Neuron (in vitro differentiated cells): ENCODE data around the gene SIGLEC12.
"Not testable (repeated sequence)": the region's sequence is repeated elsewhere in the genome, so short reads cannot be mapped to it uniquely, and the experiment has no call there.

Experiments
- H2AFZ ChIP-seq: one replicate; pipeline ENCODE4 v1.6.1; 2013; ENCODE audit warnings: low read depth, mild to moderate bottlenecking, inconsistent platforms, low read length, moderate library complexity
- H3K27me3 ChIP-seq: one replicate; pipeline ENCODE4 v1.6.1; 2013; ENCODE audit warnings: low read length; ENCODE audit not compliant: insufficient read depth
- H3K36me3 ChIP-seq: one replicate; pipeline ENCODE4 v1.6.1; 2013; ENCODE audit warnings: low read length; ENCODE audit not compliant: insufficient read depth
- H3K4me1 ChIP-seq: one replicate; pipeline ENCODE4 v1.6.1; 2013; ENCODE audit warnings: low read length; ENCODE audit not compliant: insufficient read depth
- H3K4me3 ChIP-seq: 2 replicates; pipeline ENCODE4 v1.5.1; 2013; ENCODE audit warnings: mild to moderate bottlenecking, low read length, moderate library complexity
- H3K9me3 ChIP-seq: one replicate; pipeline ENCODE4 v1.6.1; 2013; ENCODE audit warnings: low read length

SIGLEC12 gene

DNA sequence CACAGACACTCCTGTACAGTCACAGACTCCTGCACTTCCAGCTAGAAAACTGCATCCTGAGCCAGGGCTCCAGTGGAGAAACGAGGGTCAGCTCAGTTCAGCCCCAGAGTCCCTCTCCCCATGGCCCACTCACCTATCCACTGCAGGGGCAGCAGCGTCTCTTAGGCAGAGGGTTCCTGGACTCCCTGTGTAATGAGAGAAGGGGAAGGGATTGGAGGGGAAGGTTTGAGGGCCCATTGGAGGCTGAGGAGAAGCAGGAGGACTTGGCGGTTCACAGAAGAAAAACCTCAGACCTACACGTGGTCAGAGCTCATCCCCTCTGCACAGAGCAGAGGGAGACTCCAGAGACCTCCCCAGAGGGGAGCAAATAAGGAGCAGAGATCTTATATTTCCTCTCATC is 32.4 kb downstream of the SIGLEC12 start:
- Histone ChIP-seq H3K4me1 (no peaks in the 10 kb centered on the region), H3K36me3 (no peaks in the 10 kb centered on the region), H3K4me3 (no peak overlapping the region), H3K9me3 (no peaks in the 10 kb centered on the region), H3K27me3 (peaks cover 3% of the 10 kb centered on the region), H2AFZ (no peak overlapping the region)

GRCh38 chr19:51468545-51468920 is 33.1 kb downstream of the SIGLEC12 start:
- peaks cover 3% of the 10 kb centered on the region for H3K27me3 ChIP-seq
- H3K4me1 ChIP-seq = no peaks in the 10 kb centered on the region

GRCh38 chr19:51467864-51468544 is 33.6 kb downstream of the SIGLEC12 start:
- no peak overlapping the region for H2AFZ ChIP-seq
- H3K4me3 ChIP-seq = no peak overlapping the region
- H3K9me3 ChIP-seq = no peaks in the 10 kb centered on the region
- H3K36me3 ChIP-seq = no peaks in the 10 kb centered on the region
- H3K4me1 ChIP-seq = no peaks in the 10 kb centered on the region
- H3K27me3 ChIP-seq = peaks cover 5% of the 10 kb centered on the region

More at GRCh38 chr19:51468545-51468920, 33.1 kb downstream of the SIGLEC12 start:
- no peaks in the 10 kb centered on the region for H3K9me3 ChIP-seq
- no peak overlapping the region for H2AFZ ChIP-seq
- no peak overlapping the region for H3K4me3 ChIP-seq
- no peaks in the 10 kb centered on the region for H3K36me3 ChIP-seq

DNA sequence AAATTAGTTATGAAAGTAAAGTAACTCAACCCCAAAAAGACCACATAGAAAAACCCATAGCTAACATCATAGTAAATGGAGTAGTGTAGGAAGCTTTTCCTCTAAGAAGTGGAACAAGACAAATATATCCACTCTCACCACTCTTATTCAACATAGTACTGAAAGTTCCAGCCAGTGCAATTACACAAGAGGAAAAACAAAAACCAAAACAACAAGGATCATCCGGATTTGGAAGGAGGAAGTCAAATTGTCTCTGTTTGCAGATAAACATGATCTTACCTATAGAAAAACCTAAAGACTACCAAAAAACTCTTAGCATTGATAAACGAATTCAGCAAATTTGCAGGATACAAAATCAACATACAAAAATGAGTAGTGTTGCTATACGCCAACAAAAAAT is 34.9 kb downstream of the SIGLEC12 start:
- Histone ChIP-seq H2AFZ (no peak overlapping the region), H3K4me1 (no peaks in the 10 kb centered on the region), H3K36me3 (no peaks in the 10 kb centered on the region), H3K4me3 (no peak overlapping the region), H3K9me3 (no peaks in the 10 kb centered on the region), H3K27me3 (peaks cover 18% of the 10 kb centered on the region)

DNA sequence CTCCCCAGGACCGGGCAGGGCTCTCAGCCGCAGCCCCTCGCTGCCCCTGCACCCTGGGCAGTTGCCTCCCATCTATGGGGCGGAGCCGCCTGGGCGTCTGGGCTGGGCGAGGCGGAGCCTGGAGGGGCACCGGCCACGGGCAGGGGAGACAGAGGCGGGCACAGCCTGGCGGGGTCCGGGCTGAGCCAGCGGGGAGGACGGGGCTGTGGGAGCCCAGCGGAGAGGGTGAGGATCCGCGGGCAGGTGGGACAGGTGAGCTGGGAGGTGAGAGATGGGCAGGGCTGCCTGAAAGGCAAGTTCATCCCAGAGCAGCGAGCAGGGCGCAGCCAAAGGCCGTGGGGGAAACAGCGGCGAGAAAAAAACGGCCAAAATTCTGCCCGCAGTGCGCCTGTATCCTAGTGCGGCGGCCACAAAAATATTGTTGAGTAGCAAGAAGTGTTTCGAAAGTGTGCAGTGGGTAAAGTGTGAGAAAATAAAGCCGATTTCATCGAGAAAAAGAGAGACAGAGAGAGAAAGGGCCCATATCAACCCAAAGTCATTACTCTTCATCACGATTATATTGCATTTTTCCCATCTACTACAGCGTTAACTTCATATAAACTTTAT is 37.5 kb downstream of the SIGLEC12 start:
- not testable (repeated sequence) for H3K4me3 ChIP-seq, H3K9me3 ChIP-seq, H3K36me3 ChIP-seq, H2AFZ ChIP-seq, H3K4me1 ChIP-seq
- H3K27me3 ChIP-seq = peaks cover 23% of the 10 kb centered on the region

- H3K27me3 ChIP-seq = peaks cover 34% of the 10 kb centered on the region
- no peaks in the 10 kb centered on the region for H3K36me3 ChIP-seq
- no peak overlapping the region for H3K4me3 ChIP-seq
- no peak overlapping the region for H2AFZ ChIP-seq
- no peaks in the 10 kb centered on the region for H3K9me3 ChIP-seq
- peaks cover 2% of the 10 kb centered on the region for H3K4me1 ChIP-seq
These were observed 38.9 kb downstream of the SIGLEC12 start for GRCh38 chr19:51462681-51463080.

GRCh38 chr19:51462276-51462675 is 39.3 kb downstream of the SIGLEC12 start:
- Histone ChIP-seq H3K4me1 (peaks cover 2% of the 10 kb centered on the region), H3K27me3 (peaks cover 37% of the 10 kb centered on the region), H3K9me3 (no peaks in the 10 kb centered on the region), H3K4me3 (no peak overlapping the region), H3K36me3 (no peaks in the 10 kb centered on the region), H2AFZ (no peak overlapping the region)

- Histone ChIP-seq H3K9me3 (no peaks in the 10 kb centered on the region), H3K4me1 (peaks cover 2% of the 10 kb centered on the region), H2AFZ (no peak overlapping the region), H3K27me3 (peaks cover 38% of the 10 kb centered on the region), H3K4me3 (no peak overlapping the region), H3K36me3 (no peaks in the 10 kb centered on the region)
These were observed 39.9 kb downstream of the SIGLEC12 start for GRCh38 chr19:51461723-51462161.

GRCh38 chr19:51460164-51460992 is 41.2 kb downstream of the SIGLEC12 start:
- peaks cover 2% of the 10 kb centered on the region for H3K4me1 ChIP-seq
- peak overlapping the region; percentile 2 for H2AFZ ChIP-seq
- no peaks in the 10 kb centered on the region for H3K36me3 ChIP-seq
- no peaks in the 10 kb centered on the region for H3K9me3 ChIP-seq
- peak overlapping the region; percentile 39 for H3K4me3 ChIP-seq
- peaks cover 38% of the 10 kb centered on the region for H3K27me3 ChIP-seq

GRCh38 chr19:51458899-51459505 is 42.6 kb downstream of the SIGLEC12 start:
- Histone ChIP-seq H3K4me3 (no peak overlapping the region), H3K27me3 (peaks cover 40% of the 10 kb centered on the region), H3K36me3 (no peaks in the 10 kb centered on the region), H3K4me1 (peaks cover 2% of the 10 kb centered on the region), H3K9me3 (no peaks in the 10 kb centered on the region), H2AFZ (no peak overlapping the region)

DNA sequence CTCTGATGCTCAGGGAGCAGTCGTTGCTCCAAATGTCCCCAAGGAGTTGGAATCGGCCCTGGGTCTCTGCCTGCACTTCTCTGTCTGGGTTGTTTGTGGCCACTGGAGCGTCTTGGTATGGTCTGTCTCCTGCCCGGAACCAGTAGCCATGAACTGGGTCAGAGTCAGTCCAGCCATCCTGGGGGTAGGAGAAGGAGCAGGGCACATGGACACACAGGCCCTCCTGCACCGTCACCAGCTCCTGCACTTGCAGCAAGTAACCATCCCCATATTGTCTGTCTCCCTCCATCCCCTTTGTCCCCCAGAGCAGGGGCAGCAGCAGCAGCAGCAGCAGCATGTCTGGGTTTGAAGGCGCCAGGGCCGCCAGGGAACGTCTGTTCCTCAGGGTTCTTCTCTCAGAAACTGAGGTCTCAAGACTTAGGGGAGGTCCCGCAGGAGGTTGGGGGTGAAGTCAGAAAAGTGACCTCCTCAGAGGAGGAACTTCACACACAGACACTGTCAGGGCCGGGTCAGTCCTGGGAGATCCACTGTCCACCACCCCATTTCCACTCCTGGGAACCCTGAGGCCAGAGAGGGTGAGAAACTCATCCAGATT is 43.5 kb downstream of the SIGLEC12 start, which contains the start of gene SIGLEC8:
Gene SIGLEC8 (minus strand): TSS at position 404 of the 595 bp plus-strand sequence. CDS start 67 bp downstream, at position 337.
- Histone ChIP-seq H2AFZ (no peak within 1 kb of the TSS), H3K9me3 (no peaks in the 10 kb centered on the region), H3K36me3 (no peaks in the 10 kb centered on the region), H3K27me3 (peaks cover 42% of the 10 kb centered on the region), H3K4me3 (no peak within 1 kb of the TSS), H3K4me1 (peaks cover 2% of the 10 kb centered on the region)

DNA sequence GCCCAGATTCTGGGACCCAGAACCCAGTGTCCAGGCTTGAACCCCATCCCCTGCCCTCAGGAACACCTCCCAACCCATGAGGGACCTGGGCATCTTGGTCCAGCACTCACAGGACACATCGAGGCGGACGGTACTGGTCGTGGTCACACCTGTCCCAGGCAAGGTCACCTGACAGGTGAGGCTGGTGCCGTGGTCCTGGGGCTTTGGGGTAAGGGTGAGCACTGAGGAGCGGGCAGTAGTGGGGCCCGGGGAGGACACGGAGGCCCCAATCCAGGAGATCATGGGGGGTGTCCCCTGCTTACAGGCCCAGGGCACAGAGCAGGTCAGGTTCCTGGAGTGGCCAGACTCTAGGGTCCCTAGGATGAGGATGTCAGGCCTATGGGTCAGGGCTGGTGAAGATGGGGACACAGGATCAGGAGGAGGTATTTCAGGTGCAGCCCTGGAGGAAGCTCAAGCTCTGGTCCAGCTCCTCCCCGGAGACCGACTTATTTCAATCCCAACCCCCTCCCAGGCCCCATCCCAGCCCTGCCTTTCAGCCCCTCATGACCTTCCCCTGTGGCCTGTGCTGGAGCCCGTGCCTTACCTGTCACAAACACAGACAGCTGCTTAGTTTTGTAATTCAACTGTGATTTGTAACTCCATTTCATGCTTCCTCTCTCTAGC is 44.1 kb downstream of the SIGLEC12 start:
- no peaks in the 10 kb centered on the region for H3K36me3 ChIP-seq
- peaks cover 2% of the 10 kb centered on the region for H3K4me1 ChIP-seq
- no peak overlapping the region for H2AFZ ChIP-seq
- no peak overlapping the region for H3K4me3 ChIP-seq
- H3K9me3 ChIP-seq = no peaks in the 10 kb centered on the region
- H3K27me3 ChIP-seq = peaks cover 36% of the 10 kb centered on the region
